NCI-H446 treated with DMSO at 0.1 percent for 48 hours (cell line): Measurements from ENCODE around the gene ELFN1.

Experiments
- DNase-seq: peaks from one replicate; lab custom pipeline; 2025; lab: John Stamatoyannopoulos, UW

Gene ELFN1

GRCh38 chr7:1725766-1726630 is 55.9 kb downstream of the ELFN1 start:
- DNase-seq = peak; percentile 37

- DNase-seq = no peak
These were observed 57.0 kb downstream of the ELFN1 start for GRCh38 chr7:1727079-1727478.

GRCh38 chr7:1727812-1728570 is 57.9 kb downstream of the ELFN1 start:
- no peak for DNase-seq

GRCh38 chr7:1729183-1729582 is 59.1 kb downstream of the ELFN1 start:
- no peak for DNase-seq

DNA sequence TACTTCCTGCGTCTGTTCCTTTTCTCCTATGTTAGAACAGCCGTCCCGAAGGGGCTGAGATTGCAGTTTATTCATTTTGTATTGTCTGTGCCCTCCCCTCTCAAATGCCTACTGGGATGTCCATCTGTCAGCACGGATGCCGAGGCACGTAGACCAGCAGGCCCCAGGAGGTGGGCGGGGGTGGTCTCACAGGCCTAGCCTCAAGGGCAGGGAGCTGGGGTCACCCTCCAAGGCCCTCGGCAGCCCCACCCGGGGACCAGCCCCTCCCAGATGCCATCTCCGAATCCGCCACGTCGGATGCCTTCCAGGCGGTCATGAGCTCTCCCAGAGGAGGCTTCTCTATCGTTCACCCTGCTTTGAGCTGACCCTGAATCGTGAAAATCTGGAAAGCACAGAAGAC is 59.7 kb downstream of the ELFN1 start:
- DNase-seq = no peak

DNA sequence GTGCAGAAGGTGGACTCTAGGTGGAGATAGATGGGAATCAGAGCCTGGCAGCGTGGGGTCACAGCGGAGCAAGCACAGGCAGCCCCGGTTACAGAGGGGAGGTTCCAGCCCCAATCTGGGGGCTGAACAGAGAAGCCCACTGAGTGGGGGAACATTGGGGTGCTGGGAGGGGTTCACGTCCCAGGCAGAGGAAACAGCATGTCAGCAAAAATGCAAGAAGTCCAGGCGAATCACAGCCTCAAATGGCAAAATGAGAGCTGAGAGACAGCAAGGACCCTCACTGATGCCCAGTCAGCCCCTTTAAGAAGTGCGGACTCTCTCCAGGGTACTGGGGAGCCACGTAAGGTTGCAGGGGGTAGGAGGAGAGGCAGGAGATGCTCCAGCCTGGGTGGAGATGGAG is 62.0 kb downstream of the ELFN1 start:
- DNase-seq = no peak

DNA sequence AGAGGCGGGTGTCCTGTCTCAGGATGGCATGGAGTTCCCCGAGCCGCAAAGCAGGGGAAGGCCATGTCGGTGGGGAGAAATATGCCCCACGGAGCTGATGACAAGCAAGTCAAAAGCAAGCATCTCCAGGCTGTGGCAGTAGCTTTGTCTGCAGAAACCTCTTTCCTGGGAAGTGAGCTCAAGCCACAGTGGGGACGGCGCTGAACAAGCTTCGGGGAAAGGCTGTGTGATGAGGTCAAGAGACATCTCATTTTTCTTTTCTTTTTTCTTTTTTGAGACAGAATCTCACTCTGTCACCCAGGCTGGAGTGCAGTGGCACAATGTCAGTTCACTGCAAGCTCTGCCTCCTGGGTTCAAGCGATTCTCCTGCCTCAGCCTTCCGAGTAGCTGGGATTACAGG is 62.6 kb downstream of the ELFN1 start:
- no peak for DNase-seq

GRCh38 chr7:1733206-1733907 is 63.3 kb downstream of the ELFN1 start:
- no peak for DNase-seq

GRCh38 chr7:1733908-1734730 is 64.0 kb downstream of the ELFN1 start:
- no peak for DNase-seq

GRCh38 chr7:1735262-1735661 is 65.2 kb downstream of the ELFN1 start:
- peak; percentile 54 for DNase-seq

DNA sequence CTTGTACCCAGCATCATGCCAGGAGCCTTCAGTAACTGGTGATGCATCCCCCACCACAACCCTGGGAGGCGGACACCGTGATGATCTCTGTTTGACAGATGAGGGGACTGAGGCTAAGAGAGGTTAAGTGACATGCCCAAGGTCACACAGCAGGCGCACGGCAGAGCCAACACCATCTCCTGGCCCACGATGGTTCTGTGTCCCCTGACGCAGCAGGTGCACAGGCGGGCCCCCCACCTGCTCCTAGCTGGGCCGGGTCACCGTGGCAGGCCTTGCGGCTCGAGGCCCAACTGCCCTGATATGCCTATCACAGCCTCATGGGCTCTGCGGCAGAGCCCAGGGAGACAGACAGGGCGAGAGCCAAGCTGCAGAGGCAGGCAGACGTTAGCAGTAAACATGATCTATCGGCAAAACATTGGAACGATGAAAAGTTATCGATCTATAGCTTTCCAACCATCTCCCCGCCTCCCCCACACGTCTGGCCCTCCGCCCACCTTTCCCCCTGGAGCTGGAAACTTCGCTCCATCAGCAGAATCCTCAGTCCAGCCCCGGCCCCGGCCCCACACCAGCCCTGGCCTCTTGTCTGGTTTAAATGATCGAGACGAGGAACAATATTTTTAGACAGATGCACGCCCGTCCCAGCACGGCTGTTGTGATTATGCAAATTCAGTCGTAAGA is 65.9 kb downstream of the ELFN1 start:
- DNase-seq = no peak

DNA sequence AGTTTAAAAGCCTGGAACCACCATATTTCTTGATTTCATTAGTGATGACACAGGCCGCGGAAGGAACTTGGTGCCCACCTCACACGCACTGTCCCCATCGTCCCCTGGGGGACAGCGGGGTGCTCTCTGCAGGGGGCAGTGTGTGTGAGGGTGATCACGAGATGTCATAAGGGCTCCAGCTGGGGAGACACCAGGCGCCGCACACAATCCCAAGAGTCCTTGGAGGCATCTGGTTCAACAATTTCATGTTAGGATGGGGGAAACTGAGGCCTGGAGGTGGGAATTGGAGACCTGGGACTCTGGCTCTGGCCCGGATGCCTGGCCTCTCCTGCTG is 66.4 kb downstream of the ELFN1 start:
- no peak for DNase-seq

DNA sequence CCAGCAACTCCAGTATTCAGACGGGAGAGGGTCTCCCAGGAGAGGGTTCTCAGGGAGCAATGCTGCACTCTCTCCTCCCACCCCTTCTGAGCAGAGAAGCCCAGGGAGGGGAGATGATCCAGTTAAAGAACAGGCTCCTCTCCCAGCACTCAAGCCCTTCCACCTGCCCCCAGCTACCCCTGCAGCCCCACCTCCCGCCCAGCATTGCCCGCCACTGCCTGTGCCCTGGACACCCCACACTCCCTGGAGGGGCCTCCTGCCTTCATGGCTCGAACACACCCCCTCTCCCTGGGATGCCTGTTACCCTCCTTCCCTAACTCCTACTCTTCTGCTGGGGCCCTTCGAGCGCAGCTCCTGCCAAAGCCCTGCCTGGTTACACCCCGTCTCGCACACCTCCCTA is 66.8 kb downstream of the ELFN1 start:
- no peak for DNase-seq

GRCh38 chr7:1737523-1737922 is 67.4 kb downstream of the ELFN1 start:
- no peak for DNase-seq

GRCh38 chr7:1737956-1738355 is 67.9 kb downstream of the ELFN1 start:
- no peak for DNase-seq

- no peak for DNase-seq
These were observed 68.4 kb downstream of the ELFN1 start for GRCh38 chr7:1738511-1738910.

DNA sequence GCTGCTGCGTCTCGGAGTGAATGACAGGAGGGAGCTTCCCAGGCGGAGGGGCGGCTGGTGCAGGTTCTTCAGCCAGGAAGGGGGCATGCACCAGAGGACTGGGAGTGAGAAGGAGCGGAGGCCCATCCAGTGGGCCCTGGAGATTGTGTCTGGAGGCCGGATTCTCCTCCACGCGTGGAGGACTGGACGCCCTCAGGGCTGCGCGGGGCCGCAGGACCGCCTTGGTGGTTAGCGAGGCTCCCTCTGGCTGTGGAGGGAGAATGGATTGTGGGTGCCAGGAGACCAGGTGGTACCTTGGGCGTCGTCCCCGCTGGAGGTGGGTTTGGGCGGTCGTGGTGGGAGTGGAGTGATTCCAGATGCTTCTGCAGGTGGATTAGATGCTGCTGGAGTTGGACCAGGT is 68.9 kb downstream of the ELFN1 start:
- no peak for DNase-seq

- no peak for DNase-seq
These were observed 69.5 kb downstream of the ELFN1 start for GRCh38 chr7:1739593-1739992.

DNA sequence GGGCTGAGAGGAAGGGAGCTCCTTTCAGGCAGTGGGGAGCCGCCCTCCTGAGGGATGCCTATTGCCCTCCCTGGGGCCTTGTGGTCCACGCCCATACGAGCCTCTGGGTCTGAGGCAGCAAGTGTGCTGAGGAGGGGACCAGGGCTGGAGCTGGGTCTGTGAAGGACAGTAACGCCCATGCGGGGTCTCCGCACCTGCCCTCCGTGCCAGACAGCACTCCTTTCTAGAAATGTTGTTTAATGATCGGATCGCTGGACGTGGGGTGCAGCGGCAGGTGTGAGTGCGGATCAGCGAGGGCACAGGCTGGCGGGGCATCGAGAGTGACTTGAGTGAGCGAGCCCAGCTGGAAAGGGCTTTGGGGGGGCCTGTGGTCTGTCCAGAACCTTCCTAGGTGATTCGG is 70.1 kb downstream of the ELFN1 start:
- no peak for DNase-seq

DNA sequence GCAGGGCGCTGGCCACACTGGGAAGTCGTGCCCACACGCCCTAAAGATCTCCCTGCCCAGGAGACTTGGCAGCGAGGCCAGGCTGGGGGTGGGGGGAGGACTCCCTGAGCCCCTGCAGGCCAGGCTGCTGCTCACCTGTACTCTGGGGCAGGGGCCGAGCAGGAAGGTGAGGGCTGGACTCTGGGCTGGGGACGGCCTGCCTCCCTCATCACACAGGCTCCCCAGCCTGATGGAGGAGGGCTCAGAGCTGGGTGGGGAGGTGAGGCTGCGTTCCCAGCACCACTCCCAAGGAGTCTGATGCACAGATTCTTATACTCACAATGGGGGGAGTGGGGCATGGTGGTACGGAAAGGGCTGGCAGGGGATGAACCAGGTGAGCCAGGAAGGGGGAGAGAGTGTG is 71.2 kb downstream of the ELFN1 start:
- DNase-seq = no peak

- DNase-seq = no peak
These were observed 71.9 kb downstream of the ELFN1 start for GRCh38 chr7:1741751-1742554.
